IPS DF 4.7 (cell line): Measurements from ENCODE around the gene WNK2.

Experiments used
- DNase-seq: peaks from one replicate; pipeline ENCODE4 v3.0.0-alpha.2; 2013; ENCODE audit warnings: low spot score; ENCODE audit errors: extremely low read depth

Gene WNK2

DNA sequence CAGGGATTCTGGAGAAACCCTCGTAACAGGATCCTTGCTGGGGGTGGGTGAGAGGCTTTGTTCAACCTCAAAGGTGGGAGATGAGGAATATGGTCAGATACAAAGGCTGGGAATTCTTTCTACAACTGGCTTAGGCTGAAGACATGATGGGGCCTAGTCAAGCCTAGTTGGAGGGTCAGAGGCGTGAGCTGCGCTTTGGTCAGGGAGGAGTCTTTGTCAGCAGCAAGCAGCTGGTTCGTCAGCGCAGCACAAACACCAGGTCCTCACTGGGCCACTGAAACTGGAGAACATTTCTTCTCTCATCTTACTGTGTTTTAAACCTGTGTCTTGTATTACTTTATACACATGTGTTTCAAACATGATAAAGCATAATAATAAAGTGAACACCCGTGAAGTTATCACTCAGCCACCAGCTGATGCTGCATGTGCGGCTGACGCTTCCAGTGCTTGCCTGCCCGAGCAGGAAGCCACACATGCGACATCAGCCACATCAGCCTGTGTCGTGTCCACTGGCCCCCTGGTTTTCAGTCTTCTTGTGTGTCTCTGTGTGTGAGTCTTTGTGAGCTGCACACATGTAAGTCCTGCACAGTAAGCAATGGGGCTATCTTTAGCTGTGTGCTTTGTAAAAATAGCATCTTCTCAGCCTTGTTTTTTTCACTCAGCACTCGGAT is 81.5 kb downstream of the WNK2 start:
- DNase-seq = no peak

DNA sequence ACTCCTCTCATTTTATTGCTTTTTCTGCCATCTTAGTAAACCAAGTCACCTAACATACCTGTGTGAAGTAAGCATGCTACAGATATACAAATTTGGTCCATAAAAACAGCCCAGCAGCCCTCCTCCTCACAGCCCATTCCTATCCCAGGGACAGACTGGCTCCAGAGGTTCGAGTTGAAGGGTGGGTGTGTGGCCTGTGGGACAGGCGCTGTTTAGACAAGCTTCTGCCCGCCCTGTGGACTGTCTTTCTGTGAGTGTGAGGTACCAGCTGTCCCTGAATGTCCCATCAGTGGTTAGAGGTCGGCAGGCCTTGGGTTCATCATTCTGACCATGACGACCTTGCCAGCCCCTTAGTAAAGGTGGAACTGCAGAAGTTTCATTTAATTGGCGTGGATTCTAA is 82.0 kb downstream of the WNK2 start:
- DNase-seq = no peak

DNA sequence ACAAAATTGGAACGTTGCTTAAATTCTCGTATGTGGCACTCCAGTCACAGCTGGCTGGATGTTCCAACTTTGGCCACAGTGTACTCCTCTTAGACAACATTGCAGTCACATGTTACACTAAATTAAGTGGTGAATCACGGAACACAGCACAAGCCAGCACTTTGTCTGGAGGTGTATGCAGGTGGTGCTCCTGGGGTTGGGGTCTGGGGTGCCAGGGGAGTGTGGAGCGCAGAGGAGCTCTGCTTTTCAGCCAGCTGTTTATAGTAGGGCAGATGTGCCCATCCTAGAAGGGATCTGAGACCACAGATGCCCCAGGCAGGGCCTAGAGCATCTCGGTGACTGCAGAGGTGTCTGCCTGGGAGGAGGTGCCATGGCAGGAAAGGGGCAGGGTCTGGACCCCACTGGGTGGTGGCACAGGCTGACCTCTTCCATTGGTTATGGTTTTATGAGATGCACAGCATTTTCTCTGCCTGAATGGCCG is 82.6 kb downstream of the WNK2 start:
- no peak for DNase-seq

DNA sequence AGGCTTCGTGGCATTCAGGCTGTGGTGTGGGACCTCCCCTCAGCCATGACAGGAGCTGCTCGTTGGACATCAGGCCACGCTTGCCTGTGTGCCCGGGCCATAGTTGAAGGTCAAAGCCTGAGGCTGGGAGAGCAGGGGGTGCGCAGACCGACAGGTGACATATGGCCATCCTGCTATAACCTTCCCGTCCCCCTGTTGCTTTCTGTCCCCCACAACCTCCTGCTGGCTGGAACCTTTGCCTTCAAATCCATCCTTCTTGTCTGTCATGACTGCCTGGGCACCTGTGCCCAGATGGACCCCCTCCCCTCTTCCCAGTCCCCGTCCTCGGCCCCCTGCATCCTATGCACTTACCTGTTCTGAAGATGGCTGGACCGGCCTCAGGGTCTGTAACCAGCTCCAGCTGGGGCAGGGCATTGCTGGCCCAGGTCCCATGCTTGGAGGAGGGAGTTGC is 83.2 kb downstream of the WNK2 start:
- DNase-seq = no peak

DNA sequence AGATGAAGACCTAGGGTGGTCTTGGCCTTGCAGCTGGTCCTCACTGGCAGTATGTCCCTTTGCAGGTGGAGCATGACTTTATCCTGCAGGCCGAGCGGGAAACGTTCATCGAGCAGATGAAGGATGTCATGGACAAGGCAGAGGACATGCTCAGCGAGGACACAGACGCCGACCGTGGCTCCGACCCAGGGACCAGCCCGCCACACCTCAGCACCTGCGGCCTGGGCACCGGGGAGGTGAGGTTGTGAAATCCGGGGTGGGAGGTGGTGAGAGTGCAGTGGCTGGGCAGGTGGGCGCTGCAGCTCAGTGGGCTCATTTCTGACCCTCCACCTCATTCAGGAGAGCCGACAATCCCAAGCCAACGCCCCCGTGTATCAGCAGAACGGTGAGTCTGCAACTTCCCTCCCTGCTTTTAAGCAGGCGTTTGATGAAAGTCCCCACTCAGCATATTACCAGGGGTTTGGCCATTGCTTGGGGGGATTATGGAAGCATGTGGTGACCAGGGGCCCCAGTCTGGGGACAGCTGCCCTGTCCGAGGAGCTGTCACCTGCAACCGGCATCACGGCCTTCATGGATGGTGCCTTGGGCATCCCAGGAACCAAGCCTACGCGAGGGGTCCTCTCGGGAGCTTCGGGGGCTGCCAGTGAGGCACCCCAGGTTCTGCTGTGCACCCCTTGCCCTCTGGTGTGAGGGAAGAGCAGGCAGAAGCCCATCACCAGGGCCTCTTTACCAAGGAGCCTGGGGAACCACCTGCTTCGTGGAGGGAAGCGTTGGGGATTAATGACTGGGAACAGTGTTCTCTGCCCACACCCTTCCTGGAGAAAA is 84.0 kb downstream of the WNK2 start:
- no peak for DNase-seq

DNA sequence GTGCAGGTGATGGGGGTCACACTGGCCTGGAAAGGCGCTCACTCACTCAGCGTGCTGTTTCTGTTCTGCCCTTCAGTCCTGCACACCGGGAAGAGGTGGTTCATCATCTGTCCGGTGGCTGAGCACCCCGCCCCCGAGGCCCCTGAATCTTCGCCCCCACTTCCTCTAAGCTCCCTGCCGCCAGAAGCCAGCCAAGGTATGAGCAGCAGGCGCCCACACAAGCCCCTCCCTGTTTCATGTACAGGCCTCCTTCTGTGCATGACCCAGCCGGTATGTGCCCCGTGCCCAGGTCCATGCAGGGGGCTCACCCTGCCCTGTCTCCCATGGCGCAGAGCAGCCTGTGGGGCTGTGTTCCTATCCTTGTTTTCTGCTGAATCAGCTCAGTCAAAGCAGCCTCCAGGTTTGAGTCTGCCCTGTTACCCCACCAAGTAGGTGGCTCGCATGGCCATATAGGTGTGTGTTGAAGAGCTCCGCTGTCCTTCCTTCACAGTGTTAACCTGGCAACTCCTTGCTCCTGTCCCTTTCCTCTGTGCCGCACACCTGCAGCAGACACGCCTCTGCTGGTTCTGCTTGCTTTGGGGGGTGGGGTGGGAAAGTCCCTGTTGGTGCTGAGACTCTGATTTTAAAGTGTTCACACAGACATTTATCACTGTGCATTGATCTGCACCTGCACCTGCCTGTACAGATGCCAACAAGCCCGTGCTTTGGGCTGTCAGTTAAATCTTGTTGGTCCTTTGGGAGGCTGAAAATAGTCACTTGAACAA is 84.8 kb downstream of the WNK2 start:
- no peak for DNase-seq

DNA sequence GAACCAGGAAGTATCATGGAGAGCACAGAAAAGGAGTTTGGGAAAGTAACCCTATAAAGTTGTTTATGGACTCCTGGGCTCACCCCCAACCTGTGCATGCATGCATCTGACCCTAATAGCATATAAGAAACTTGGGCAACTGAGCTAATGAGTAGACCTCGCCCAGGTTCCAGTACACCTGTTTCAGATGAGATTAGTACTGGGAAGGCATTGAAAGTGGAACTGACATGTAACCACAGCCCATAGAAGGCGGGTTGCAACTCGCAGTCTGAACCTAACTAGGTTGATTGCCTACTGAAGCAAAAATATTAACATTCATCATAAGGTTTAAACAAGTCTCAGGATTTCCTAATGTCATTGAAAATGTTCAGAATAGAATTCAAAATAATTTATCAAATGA is 87.0 kb downstream of the WNK2 start:
- DNase-seq = no peak

DNA sequence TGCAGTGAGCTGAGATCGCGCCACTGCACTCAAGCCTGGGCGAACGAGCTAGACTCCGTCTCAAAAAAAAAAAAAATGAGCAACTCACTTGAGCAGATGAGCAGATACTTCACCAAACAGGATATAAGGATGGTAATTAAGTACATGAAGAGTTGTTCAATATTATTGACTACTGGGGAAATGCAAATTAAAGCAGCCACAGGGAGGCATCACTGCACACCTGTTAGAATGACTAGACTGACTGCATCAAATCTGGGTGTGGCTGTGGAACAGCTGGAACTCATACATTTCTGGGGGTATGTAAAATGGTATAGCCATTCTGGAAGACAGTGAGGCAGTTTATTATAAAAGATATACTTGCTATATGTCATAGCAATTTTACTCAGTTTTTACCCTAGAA is 93.0 kb downstream of the WNK2 start:
- DNase-seq = no peak

DNA sequence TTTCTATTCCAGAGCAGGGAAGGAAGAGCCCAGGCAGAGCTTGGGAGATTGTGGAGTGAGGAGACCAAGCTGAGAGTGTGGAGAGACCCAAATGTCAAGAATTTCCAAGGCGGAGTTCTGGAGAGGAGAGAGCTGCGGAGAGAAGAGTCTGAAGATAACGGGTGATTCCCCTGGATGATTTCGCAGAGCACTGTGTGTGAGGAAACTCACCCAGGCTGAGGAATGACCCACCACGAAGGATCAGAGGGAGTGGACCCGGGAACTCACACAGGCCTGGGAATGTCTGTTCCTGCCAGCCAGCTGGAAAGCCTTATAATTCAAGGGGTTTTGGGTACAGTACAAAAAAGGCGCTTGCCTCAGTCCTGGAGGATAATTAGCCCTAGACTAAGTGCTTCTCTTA is 94.2 kb downstream of the WNK2 start:
- DNase-seq = no peak

DNA sequence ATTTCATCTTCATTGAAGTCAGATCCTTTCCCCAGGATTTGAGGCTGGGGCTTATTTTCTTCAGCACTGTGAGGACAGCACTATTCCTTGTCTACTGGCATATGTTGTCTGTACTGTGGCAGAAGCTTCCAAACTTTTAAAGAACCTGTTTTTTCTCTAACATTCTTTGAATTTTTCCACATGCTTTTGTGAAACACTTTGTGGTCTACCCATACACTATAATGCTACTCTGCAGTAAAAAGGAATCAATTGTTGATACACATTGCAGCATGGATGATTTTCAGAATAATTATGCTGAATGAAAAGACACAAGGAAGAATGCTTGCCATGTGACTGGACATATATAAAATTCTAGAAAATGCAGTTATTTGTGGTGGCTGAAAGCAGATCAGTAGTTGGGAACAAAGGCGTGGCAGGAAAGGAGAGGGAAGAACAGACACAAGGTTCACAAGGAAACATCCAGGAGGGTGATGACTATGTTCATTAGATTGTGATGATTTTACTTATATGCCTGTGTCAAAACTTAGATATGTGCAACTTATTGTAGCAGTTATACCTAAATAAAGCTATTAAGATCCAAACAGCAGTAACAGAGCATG is 96.8 kb downstream of the WNK2 start:
- DNase-seq = no peak

DNA sequence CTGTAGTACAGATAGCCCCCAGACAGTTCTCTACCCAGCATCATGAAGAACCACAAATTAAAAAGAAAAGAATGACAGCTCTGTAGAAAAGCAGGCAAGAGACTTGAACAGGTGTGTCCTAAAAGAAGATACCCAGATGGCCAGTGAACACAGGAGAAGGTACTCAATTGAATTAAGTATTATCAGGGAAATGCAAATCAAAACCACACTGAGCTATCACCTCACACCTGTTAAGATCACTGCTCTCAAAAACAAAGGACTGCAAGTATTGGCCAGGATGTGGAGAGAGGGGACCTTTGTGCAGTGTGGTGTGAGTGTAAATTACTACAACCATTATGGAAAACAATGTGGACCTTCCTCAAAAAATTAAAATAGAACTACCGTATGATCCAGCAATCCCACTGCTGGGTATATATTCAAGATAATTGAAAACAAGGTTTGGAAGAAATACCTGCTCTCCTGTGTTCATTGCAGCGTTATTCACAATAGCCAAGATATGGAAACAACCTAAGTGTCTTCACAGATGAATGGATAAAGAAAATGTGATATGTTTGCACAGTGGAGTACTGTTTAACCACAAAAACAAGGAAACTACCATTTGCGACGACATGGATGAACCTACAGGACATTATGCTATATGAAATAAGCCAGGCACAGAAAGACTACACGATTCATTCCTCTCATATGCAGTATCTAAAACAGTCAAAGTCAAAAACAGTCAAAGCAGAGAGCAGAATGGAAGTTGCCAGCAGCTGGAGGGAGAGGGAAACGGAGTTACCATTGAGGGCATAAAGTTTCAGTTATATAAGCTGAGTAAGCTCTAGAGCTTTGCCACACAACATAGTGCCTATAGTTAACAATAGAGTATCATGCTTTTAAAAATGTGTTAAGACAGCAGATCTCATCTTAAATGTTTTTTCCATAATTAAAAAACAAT is 102.6 kb downstream of the WNK2 start:
- DNase-seq = no peak

DNA sequence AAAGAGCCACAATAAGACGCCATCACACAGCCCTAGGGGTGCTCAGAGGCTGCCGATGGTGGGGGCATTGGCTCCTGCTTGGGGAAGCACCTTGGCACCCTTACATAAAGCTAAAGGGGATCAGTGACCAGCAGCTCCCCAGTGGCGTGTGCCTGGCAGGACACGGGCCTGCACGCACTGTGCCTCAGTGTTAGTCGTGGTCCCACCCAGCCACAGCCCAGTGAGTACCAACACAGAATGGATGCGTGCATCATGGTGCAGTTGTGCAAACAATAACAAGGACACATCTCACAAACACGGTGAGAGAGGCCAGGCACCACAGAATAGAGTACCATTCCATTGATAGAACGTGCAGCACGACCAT is 103.2 kb downstream of the WNK2 start:
- no peak for DNase-seq

DNA sequence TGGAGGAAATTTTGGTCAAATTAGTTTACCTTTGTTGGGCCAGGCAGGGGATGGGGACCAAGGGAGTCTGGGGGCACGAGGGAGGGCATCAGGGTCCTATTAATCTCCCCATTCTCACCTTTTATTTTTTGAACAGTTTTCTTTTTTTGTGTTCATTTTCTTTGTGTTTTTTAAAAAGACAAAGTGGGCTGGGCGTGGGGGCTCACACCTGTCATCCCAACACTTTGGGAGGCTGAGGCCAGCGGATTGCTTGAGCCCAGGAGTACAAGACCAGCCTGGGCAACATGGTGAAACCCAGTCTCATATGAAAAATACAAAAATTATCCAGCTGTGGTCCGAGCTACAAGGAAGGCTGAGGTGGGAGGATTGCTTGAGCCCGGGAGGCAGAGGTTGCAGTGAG is 103.7 kb downstream of the WNK2 start:
- no peak for DNase-seq

DNA sequence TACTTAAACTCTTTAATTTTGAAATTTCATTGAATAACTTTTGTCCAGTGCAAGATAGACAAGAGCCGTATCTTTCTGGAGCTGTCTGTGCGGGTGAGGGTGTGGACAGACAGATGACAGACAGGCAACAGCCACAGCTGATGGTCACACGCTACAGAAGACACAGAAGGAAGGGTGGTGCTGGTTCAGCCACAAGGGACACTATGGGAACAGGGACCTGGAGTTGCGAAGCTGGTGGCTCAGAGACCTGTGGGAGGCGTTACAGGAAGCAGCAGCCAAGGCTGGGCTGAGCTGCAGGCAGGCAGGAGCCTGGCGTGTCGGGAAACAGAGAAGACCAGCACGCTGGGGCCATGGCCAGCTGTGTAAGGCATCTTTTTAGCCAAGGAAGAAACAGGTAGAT is 104.4 kb downstream of the WNK2 start:
- no peak for DNase-seq

DNA sequence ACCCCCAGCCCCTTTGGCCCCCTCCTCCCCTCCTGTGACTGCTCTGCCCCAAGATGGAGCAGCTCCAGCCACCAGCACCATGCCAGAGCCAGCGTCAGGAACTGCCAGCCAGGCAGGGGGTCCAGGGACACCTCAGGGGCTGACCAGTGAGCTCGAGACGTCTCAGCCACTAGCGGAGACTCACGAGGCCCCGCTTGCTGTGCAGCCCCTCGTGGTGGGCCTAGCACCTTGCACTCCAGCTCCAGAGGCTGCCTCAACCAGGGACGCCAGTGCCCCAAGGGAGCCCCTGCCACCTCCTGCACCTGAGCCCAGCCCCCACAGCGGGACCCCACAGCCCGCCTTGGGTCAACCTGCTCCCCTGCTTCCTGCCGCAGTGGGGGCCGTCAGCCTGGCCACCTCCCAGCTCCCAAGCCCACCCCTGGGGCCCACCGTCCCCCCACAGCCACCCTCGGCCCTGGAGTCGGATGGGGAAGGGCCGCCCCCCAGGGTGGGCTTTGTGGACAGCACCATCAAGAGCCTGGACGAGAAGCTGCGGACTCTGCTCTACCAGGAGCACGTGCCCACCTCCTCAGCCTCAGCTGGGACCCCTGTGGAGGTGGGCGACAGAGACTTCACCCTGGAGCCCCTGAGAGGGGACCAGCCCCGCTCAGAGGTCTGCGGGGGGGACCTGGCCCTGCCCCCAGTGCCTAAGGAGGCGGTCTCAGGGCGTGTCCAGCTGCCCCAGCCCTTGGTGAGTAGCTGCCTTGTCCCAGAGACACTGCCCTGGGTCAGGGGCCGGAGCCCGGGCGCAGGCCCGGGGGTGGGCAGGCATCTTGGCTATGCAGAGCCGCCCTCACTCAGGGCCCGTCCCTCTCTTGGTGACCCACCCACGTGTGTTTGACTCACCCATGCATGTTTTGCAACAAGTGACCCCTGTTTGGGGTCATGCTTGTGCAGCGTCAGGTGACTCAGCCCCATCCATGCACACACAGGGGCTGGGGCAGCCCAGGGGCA is 105.2 kb downstream of the WNK2 start:
- no peak for DNase-seq

DNA sequence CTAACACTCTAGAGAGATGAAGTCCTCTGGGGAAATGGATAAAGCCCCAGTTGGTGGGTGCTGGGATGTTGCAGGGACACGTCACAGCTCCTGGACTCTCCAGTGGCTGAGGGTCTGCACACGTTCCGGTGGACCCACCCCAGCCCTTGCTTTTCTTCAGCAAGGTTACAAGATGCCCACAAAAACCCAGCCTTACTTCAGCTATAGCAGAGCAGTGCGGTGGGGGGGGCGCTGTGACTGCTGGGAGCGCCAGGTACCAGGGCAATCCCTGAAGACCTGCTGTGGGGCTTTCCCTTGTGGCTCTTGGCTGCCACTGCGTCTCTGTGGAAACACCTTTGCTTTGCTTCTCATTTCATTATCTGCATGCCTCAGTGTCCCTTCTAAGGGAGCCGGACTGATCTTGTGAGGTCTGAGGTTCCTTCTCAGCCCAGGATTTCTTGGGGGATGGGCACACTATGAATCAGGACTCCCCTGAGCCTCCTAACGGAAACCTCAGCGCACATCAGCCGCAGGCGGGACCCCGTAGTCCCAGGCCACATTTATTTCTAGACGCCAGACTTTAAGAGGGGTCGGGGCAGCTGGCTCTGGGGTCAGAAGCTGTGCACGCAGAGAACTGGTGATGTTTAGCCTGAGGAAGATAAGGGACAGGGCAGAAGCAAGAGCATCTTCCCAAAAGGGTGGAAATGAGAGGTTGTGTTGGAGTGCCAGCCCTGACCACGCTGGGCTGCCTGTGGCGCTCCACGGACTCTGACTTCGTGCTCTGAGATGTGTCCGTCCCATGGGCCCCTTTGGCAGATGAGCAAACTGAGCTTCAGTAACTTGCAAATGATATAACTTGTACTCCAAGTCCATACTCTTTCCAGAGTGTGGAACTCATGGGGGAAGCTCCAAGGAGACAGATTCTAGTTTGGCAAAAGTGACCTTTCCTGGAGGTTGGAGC is 106.8 kb downstream of the WNK2 start:
- no peak for DNase-seq

DNA sequence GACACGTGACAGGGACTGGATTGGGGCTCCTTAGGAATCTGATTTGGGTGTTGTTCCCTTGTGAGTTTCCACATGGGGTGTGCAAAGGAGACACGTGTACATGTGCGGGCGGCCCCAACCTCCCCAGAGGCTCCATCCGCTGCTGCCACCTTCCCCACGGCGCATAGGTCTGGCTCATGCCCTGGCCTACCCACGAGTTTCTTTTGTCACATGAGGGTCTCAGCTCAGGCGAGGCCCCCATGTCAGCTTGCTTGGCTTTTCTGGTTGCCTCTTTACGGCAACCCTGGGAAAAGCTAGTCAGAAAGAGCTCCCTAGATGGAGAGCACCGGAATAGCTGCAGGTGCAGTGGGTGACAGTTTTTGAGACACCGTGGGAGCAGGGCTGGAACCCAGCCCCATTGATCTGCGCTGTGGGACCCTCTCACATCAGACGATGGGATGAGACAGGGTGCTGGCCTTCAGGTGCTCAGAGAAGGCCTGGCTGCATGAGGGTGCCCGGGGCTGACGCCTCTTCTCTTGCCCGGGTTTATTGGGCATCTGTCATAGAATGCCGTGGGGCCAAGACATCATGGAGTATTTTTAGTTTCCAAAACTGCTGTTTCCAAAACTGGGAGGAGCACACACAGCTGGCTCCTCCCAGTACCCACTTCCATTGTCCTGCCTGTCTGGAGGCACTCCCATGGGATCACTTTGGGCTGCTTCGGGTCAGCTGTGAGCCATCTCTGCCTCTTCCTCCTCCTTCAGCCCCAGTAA is 107.8 kb downstream of the WNK2 start:
- DNase-seq = no peak

DNA sequence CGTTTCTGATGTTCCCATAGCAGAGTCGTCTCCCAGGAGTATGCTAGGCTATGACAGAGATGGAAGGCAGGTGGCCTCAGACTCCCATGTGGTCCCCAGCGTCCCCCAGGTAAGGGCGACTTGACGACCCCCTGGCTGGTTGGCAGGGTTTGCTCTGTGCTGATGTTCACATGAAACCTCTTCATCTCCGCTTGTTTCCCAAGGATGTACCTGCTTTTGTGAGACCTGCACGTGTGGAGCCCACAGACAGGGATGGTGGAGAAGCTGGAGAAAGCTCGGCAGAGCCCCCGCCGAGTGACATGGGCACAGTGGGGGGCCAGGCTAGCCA is 108.3 kb downstream of the WNK2 start:
- DNase-seq = no peak
